ENCODE results near the gene C3orf22.

The C3orf22 gene

GRCh38 chr3:126524429-126524988 is 34.2 kb downstream of the C3orf22 start:
- TF ChIP-seq POLR2AphosphoS5 (IDR thresholded peaks at IDR 0.05; ENCODE audit: low read depth, low read length) (no peak), SIN3A (IDR thresholded peaks at IDR 0.05; ENCODE audit: borderline replicate concordance, insufficient read depth, low read length) (no peak), FOXP2 (optimal IDR thresholded peaks at IDR 0.05; ENCODE audit: borderline replicate concordance, extremely low read depth, extremely low read length, insufficient read depth) (no peak)

DNA sequence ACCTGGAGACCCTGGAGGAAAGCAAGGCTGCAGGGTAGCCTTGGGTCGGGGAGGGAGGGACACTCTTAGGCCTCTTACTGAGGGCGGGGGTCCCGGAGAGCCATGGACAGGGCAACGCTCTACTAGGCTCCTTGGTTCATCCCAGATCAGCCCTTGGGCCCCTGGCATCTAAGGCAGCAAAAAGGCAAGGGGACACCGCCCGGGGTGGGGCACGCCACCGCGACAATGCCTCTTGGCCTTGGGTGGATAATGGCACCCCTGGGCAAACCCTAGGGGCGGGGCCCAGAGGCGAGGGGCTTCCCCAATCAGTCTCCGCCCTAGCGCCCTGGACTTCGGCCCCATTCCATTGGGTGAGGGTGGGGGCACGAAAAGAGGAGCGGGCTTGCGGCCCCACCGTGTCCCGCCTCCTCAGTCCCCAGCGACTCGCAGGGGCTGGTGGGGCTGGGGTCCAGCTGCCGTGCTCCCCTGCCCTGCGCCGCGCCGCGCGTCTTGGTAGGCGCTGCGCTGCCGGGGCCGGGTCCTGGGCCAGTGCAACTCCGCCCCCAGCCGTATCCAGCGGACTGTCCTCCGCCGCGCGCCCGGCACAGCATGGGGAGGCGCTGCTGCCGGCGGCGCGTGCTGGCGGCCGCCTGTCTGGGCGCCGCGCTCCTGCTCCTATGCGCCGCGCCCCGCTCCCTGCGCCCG is 34.8 kb downstream of the C3orf22 start, which contains the start of gene CHST13:
Gene CHST13, plus strand, starts transcription at position 411 of the 684 bp plus-strand sequence. Its CDS starts 178 bp downstream, at position 589.
- TF ChIP-seq, protein P1, sequence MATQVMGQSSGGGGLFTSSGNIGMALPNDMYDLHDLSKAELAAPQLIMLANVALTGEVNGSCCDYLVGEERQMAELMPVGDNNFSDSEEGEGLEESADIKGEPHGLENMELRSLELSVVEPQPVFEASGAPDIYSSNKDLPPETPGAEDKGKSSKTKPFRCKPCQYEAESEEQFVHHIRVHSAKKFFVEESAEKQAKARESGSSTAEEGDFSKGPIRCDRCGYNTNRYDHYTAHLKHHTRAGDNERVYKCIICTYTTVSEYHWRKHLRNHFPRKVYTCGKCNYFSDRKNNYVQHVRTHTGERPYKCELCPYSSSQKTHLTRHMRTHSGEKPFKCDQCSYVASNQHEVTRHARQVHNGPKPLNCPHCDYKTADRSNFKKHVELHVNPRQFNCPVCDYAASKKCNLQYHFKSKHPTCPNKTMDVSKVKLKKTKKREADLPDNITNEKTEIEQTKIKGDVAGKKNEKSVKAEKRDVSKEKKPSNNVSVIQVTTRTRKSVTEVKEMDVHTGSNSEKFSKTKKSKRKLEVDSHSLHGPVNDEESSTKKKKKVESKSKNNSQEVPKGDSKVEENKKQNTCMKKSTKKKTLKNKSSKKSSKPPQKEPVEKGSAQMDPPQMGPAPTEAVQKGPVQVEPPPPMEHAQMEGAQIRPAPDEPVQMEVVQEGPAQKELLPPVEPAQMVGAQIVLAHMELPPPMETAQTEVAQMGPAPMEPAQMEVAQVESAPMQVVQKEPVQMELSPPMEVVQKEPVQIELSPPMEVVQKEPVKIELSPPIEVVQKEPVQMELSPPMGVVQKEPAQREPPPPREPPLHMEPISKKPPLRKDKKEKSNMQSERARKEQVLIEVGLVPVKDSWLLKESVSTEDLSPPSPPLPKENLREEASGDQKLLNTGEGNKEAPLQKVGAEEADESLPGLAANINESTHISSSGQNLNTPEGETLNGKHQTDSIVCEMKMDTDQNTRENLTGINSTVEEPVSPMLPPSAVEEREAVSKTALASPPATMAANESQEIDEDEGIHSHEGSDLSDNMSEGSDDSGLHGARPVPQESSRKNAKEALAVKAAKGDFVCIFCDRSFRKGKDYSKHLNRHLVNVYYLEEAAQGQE (IDR thresholded peaks at IDR 0.05; ENCODE audit: insufficient read depth in 1 of 2, low read depth in 2 of 2, low read length in 2 of 2), result no peak

DNA sequence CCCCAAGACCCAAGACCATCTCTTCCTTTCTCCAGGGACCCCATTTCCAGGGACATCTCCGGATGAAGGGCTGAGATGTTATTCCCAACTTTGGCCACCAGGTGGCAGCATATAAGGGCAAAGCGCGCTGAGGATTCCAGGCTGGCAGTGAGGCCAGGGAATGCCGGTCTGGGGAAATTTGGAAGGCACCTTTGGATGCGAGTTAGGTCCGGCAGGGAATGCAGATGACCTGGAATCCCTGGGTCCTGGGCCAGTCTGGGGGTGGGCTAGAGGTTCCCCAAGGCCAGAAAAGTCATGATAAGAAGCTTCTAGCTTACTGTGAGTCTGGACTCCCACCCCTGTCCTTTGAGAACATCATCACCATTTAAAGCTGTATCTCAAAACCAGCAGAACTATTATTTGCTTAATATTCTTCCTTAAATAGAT is 36.4 kb downstream of the C3orf22 start:
- TF ChIP-seq TAF1 (IDR thresholded peaks at IDR 0.05; ENCODE audit: borderline replicate concordance, insufficient read depth, low read length), result no peak
- no peak for TF ChIP-seq FOXP2 (optimal IDR thresholded peaks at IDR 0.05; ENCODE audit: borderline replicate concordance, extremely low read depth, extremely low read length, insufficient read depth)
- TF ChIP-seq SIN3A (IDR thresholded peaks at IDR 0.05; ENCODE audit: borderline replicate concordance, insufficient read depth, low read length), result no peak
- no peak for TF ChIP-seq POLR2AphosphoS5 (IDR thresholded peaks at IDR 0.05; ENCODE audit: low read depth, low read length)
- TF ChIP-seq, protein P1 (IDR thresholded peaks at IDR 0.05; ENCODE audit: insufficient read depth in 1 of 2, low read depth in 2 of 2, low read length in 2 of 2), result no peak

GRCh38 chr3:126521122-126521891 is 37.4 kb downstream of the C3orf22 start:
- TF ChIP-seq TAF1 (IDR thresholded peaks at IDR 0.05; ENCODE audit: borderline replicate concordance, insufficient read depth, low read length) (no peak), FOXP2 (optimal IDR thresholded peaks at IDR 0.05; ENCODE audit: borderline replicate concordance, extremely low read depth, extremely low read length, insufficient read depth) (no peak), POLR2AphosphoS5 (IDR thresholded peaks at IDR 0.05; ENCODE audit: low read depth, low read length) (no peak), SIN3A (IDR thresholded peaks at IDR 0.05; ENCODE audit: borderline replicate concordance, insufficient read depth, low read length) (no peak)
- TF ChIP-seq, protein P1 (IDR thresholded peaks at IDR 0.05; ENCODE audit: insufficient read depth in 1 of 2, low read depth in 2 of 2, low read length in 2 of 2), result no peak

DNA sequence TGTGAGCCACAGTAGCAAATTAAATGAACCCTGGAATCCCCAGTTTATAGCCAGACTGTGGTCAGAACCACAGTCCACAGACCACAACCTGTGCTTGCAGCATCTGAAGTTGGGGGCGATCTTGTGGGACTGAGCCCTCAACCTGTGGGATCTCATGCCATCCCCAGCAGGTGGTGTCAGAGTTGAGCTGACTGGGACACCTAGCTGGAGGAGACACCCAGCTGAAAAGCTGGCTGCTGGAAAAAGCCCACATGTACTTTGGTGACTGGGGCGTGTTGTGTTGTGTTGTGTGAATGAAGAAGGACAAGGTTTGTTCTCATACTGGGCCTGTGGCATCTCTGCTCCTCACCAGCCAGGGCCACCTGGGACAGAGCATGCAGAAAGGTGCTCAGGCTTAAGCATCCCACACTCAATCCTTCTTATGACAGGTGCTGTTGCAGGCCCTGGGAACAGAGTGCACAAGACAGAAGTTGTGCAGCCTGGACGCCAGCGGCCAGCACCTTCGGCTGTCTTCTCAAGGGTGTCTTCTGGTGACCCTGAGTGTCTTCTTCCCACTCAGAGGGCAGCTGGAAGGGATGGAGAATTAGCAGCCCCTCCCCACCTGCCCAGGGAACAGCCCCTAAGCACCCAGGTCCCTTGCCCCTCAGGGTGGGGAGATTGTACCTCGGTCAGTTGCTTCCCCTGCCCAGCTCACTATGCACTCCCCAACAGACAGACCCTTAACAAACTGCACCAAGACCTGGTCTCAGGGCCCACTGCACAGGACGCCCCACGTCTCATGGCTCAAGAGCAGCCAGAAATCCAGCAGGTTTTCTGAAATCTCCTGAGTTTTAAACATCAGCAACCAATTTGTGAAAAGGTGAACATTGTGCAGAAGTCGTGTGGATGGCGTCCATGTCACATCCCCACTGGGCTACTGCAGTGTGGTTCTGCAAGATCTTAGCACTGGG is 39.0 kb downstream of the C3orf22 start:
- TF ChIP-seq SIN3A (IDR thresholded peaks at IDR 0.05; ENCODE audit: borderline replicate concordance, insufficient read depth, low read length) (no peak), TAF1 (IDR thresholded peaks at IDR 0.05; ENCODE audit: borderline replicate concordance, insufficient read depth, low read length) (no peak), POLR2AphosphoS5 (IDR thresholded peaks at IDR 0.05; ENCODE audit: low read depth, low read length) (no peak), FOXP2 (optimal IDR thresholded peaks at IDR 0.05; ENCODE audit: borderline replicate concordance, extremely low read depth, extremely low read length, insufficient read depth) (no peak)
- TF ChIP-seq, protein P1 (IDR thresholded peaks at IDR 0.05; ENCODE audit: insufficient read depth in 1 of 2, low read depth in 2 of 2, low read length in 2 of 2), result no peak
